HG02840 (cell line): ENCODE results near the gene TBX19.

Source experiments
- ATAC-seq: cut with Tn5 transposase; IDR thresholded peaks from one replicate; pipeline ENCODE4 v1.9.1; 2021; ENCODE audit warnings: mild to moderate bottlenecking, moderate library complexity, moderate number of reproducible peaks; ENCODE audit not compliant: unreplicated experiment, low FRiP score

TBX19 gene

DNA sequence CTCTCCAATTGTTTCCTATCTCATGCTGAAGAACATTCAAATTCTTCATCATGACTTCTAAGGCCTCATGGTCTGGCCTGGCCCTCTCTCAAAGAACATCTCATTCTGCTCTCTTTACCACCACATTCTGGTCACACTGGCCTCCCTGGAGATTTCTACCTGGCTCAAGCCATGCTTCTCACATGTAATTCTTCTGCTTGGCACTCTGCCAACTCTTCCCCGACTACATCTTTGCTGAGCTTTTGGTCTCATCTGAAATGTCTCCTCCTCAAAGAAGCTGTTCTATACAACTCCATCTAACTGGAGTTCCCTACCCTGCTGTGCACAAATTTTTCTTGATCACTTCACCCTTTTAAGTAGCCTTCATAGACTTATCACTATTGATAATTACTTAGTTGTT, 1.4 kb upstream of the TBX19 start:
- no peak for ATAC-seq

DNA sequence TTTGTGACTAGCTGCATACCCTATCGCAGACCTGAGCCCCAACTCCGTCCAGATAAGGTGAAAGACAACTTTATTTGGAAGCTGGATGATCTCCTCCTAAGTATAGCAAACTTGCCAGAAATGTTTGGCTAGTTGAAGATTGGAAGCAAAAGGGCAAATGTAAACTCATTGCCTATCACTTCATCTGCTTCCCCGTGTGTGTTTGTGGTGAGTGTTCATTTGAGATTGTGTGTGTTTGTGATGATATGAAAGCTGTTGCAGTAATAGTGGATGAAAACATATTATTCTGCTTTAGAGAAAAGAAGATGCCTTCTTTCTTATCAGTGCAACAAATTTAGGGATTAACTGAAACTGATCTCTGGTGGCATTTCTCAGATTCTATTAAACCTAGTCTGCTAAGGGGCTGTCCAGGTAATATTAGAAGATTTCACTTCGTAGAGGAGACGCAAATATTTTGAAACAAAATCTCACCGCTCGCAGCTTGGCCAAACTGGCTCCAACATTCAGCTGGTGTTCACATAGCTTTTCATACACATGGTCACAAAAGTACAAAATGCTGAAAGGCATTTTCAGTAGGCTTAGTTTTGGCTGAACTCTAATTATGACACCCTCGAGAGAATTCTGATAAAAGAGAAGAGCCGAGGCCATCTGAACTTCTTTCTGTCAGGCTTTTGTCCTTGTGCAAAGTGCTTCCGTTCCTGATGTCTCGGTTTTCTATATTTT, 1.1 kb downstream of the TBX19 start:
- ATAC-seq, result no peak

DNA sequence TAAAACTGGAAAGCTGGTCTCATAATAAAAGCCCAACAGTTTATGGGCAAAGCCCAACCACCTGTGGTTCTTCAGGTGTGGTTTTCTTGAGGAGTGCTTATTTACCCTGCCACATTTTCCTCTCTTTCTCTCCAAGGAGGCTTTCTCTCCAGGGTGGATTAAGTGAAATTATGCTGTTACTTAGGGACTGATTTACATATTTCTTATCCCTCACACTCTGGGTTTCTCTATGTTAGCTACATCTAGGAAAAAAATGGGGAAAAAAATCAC, 4.8 kb downstream of the TBX19 start:
- ATAC-seq, result no peak

GRCh38 chr1:168285971-168286927, 5.6 kb downstream of the TBX19 start:
- ATAC-seq, result no peak

DNA sequence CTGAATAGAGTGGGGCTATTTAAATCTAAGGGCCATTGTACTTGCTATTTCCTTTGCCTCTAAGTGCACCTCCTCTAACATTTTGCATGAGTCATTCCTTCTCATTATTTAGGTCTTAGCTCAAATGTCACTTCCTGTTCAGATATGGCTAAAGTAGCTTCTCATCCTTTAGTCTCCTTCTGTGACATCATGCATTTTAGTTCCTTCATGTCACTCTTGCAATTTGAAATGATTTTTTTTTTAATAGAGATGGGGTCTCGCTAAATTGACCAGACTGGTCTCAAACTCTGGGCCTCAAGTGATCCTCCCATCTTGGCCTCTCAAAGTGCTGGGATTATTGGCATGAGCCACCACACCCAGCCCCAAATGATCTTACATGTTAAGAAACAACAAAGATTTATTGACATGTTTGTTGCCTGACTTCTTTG, 6.6 kb downstream of the TBX19 start:
- no peak for ATAC-seq

DNA sequence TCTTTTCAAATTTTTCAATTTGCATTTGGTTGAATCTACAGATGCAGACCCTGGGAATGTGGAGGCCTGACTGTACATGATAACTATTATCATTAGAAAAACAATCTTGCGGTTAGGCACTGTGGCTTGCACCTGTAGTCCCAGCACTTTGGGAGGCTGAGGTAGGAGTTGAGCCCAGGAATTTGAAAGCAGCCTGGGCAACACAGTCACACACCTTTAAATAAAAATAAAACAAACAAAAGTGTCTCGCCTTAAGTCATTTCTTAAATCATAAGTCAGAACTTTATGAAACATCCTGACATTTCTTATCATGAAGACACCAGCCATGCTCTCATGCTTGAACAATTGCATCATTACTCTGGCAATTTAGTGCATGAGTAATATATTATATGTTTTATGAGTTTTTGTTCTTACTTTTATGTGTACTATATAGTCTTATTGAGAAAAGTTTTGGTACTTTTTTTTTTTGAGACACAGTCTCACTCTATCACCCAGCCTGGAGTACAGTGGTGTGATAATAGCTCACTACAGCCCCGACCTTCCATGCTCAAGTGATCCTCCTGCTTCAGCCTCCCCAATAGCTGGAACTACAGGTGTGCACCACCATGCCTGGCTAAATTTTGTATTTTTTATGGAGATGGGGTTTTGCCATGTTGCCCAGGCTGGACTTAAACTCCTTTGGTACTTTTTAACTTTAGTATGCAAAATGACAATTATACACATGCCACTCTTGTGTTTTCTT, 7.8 kb downstream of the TBX19 start:
- ATAC-seq, result no peak

- ATAC-seq, result no peak
Measured at GRCh38 chr1:168291222-168291837, 10.7 kb downstream of the TBX19 start.

GRCh38 chr1:168293356-168293755, 12.7 kb downstream of the TBX19 start:
- no peak for ATAC-seq

- ATAC-seq, result no peak
Measured at GRCh38 chr1:168295411-168296114, 14.9 kb downstream of the TBX19 start.

DNA sequence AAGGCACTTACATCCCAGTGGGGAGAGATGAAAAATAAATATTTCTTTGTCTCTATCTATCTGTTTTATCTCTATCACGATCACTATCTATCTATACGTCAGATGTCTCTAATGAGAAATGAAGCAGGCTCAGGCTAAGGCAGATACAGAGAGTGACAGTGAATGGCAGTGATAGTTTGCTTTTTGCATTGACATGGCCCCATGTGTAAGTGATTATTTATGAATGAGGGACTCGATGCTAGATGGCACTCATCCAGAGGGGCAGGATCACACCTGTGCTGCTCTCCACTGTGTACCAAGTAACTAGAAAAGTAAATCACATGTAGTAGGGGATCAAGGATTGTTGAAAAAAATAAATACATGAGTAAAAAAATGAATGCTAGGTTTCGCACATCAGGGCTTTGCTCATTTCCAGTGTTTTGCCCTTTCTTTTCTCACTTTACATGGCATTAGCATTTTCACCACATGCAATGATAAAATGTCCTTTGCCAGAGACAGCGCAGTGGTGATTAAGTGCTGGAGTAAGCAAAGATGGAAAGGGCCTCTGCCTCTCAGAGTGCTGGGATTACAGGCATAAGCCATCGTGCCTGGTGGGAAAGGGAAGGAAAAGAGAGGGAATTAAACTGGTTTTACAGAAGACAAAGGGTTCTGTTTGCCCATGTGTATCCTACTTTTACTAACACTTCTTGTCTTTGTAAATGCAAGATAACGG, 16.5 kb downstream of the TBX19 start:
- no peak for ATAC-seq

GRCh38 chr1:168298446-168298845, 17.8 kb downstream of the TBX19 start:
- ATAC-seq, result no peak

- ATAC-seq, result no peak
Measured at GRCh38 chr1:168300626-168301025, 19.9 kb downstream of the TBX19 start.

DNA sequence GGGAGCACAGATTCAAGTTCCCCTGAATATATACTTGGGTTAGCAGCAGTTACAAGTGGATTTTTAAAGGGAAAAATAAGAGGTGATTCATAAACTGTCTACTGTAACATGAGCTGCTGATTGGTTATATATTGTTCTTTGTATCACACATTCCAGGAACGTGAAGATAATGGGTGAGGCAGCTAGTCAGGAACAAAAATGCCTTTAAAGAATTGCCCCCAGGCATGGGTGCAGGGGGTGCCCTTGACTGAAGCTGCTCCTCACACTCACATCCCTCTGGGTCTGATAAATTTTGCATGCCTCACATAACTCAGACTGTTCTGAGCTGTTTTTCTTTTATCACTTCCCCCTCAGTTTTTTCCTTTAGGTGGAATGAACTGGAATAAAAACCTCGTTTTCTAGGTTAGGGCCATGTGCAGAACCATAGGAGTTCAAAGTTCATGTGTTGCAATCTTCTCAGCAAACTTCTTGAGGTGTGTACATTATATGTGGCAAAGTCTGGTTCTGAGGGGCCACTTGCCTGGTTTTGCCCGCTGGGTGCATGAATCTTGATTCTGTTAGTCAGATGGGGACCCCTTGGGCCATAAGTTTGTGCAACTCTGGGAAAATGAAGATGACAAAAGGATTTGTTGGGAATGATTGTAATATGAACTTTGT, 21.1 kb downstream of the TBX19 start:
- ATAC-seq, result no peak

DNA sequence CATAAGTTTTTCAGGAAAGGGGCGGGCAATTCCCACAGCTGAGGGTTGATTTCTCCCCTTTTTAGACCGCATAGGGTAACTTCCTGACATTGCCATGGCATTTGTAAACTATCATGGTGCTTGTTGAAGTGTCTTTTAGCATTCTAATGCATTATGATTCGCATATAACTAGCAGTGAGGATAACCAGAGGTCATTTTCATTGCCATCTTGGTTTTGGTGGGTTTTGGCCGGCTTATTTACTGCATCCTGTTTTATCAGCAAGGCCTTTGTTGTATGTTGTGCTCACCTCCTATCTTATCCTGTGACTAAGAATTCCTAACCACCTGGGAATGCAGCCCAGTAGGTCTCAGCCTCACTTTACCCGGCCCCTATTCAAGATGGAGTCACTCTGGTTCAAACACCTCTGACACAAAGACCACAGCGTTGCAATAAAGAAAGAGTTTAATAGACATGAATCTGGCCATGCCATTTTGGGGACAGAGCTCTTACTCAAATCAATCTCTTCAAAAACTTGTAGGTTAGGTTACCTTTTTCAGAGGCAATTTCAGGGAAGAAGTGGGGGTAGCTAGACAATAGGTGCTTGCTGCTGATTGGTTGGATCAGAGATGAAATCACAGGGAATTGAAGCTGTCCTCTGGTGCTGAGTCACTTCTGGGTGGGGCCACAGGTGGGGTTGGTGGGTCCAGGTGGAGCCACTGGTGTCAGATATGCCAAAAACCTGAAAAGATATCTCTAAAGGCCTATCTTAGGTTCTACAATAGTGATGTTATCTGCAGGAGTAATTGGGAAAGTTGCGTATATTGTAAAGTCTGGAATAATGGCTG, 23.3 kb downstream of the TBX19 start:
- no peak for ATAC-seq

DNA sequence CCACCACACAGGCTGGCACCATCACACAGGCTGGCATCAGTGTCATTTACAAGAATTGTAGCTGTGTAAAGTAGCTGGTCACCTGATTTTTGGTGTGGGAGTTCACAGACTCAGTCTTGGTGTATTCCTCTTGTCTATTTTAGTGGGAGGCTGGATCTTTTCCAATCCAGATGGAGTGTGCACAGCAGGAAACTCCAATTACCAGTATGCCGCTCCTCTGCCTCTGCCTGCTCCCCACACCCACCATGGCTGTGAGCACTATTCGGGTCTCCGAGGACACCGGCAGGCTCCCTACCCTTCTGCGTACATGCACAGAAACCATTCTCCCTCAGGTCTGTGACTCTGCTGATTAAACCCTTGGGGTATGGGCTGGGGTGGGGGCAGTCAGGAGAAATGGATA, 24.2 kb downstream of the TBX19 start:
- ATAC-seq, result no peak

DNA sequence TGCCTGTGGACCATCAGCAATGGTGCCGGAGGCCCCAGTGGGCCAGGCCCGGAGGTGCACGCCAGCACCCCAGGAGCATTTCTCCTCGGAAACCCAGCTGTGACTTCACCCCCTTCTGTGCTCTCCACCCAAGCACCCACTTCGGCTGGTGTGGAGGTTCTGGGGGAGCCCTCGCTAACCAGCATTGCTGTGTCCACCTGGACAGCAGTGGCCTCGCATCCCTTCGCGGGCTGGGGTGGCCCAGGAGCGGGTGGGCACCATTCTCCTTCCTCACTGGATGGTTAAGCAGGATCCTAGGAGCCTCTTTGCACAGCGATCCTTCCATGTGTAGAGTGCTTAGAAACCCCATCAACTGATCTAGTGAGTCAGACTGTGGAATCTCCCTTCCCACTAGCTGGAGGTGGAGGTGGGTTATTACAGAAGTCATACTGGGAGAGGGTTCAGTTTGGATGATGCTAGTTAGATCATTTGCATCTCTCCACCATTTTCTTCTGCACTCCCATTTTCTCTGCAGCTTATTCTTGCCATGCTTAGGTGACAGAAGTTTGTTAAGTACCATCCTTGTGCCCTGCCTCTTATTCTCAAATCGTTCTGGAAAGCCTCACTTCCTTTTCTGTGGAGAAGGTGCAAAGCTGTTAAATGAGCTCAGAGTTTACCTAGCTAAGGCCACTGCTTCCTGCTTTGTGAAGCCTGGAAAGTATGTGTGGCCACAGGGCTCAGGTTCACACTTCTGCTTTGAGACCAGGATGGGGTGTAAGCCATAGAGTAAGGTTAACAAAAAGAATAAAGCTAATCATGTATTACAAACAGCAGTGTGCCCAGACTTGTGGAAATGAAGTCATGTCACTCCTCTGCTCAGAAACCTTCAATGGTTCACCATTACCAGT, 32.3 kb downstream of the TBX19 start:
- no peak for ATAC-seq

DNA sequence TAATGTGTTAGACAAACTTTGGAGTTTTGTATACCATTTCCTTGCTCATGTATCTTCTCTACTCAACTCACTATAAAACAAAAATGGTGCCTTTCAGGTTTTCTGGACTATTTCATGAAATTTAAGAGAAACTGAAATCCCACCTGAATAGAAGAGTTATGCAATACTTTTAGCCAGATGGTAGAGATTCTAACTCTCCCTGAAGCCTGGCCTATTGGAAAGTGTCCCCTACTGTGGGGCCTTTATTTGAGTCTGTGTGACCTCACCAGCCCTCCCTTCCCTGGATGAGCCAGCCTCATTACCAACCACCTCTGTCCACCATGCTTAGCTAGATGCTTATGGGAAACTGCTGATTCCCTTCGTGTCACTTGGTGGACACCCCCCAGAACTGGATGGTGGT, 35.5 kb downstream of the TBX19 start:
- no peak for ATAC-seq
